Neural progenitor cell (in vitro differentiated cells): ENCODE measurements around the gene TSPAN12. TPM values are rescaled to one million over a fixed set of nuclear protein-coding genes. Genes with fewer than 3 reads are reported as not detected.
A peak's percentile ranks its signal among the peaks of the same experiment; 100 is the strongest.
"Not testable (repeated sequence)": the region's sequence is repeated elsewhere in the genome, so short reads cannot be mapped to it uniquely, and the experiment has no call there.

Experiments
- DNase-seq: peaks from one replicate; pipeline ENCODE4 v3.0.0-alpha.2; 2016; ENCODE audit warnings: low spot score
- H2AFZ ChIP-seq: fragments of 200-600 bp; sonication (generic); replicated peaks from 2 replicates; pipeline ENCODE4 v1.6.1; 2016; ENCODE audit warnings: antibody characterized with exemption
- H3F3A ChIP-seq: fragments of 200-600 bp; sonication (generic); 2 replicates; pipeline ENCODE4 v1.6.1; 2016; ENCODE audit warnings: antibody characterized with exemption, low read depth
- H3K27ac ChIP-seq: fragments of 200-600 bp; sonication (generic); 2 replicates; pipeline ENCODE4 v1.5.1; 2016; ENCODE audit warnings: mild to moderate bottlenecking
- H3K27me3 ChIP-seq: fragments of 200-600 bp; sonication (generic); 2 replicates; pipeline ENCODE4 v1.6.1; 2016; ENCODE audit warnings: mild to moderate bottlenecking, moderate library complexity
- H3K36me3 ChIP-seq: fragments of 200-600 bp; sonication (generic); 2 replicates; pipeline ENCODE4 v1.5.1; 2016
- H3K4me1 ChIP-seq: fragments of 200-600 bp; sonication (generic); 2 replicates; pipeline ENCODE4 v1.6.1; 2016; ENCODE audit warnings: mixed run types
- H3K4me2 ChIP-seq: fragments of 200-600 bp; sonication (generic); 2 replicates; pipeline ENCODE4 v1.6.1; 2016
- H3K4me3 ChIP-seq: fragments of 200-600 bp; sonication (generic); 2 replicates; pipeline ENCODE4 v1.5.1; 2016
- H3K79me2 ChIP-seq: fragments of 200-600 bp; sonication (generic); 2 replicates; pipeline ENCODE4 v1.6.1; 2016; ENCODE audit warnings: low read depth
- H3K9ac ChIP-seq: fragments of 200-600 bp; sonication (generic); 2 replicates; pipeline ENCODE4 v1.6.1; 2016
- H3K9me3 ChIP-seq: fragments of 200-600 bp; sonication (generic); 2 replicates; pipeline ENCODE4 v1.5.1; 2016; ENCODE audit warnings: low read depth
- H4K20me1 ChIP-seq: fragments of 200-600 bp; sonication (generic); 2 replicates; pipeline ENCODE4 v1.6.1; 2016; ENCODE audit warnings: low read depth
- H3K27ac Mint-ChIP-seq: 3 replicates; pipeline ENCODE4 v1.8.0; 2021; ENCODE audit warnings: mixed read lengths
- H3K27me3 Mint-ChIP-seq: 2 replicates; pipeline ENCODE4 v1.8.0; 2022; ENCODE audit warnings: low read depth, mild to moderate bottlenecking, inconsistent platforms, moderate library complexity, mixed read lengths; ENCODE audit not compliant: insufficient read depth
- H3K36me3 Mint-ChIP-seq: 3 replicates; pipeline ENCODE4 v1.8.0; 2021; ENCODE audit warnings: mixed read lengths
- H3K4me1 Mint-ChIP-seq: 3 replicates; pipeline ENCODE4 v1.8.0; 2021; ENCODE audit warnings: mixed read lengths
- H3K4me3 Mint-ChIP-seq: 3 replicates; pipeline ENCODE4 v1.8.0; 2021; ENCODE audit warnings: mild to moderate bottlenecking, moderate library complexity, mixed read lengths
- H3K9me3 Mint-ChIP-seq: 3 replicates; pipeline ENCODE4 v1.8.0; 2020; ENCODE audit warnings: mixed read lengths
- CTCF ChIP-seq: fragments of 200-600 bp; sonication (generic); IDR thresholded peaks from 2 replicates; pipeline ENCODE4 v1.5.1; 2017; ENCODE audit warnings: antibody characterized with exemption, mild to moderate bottlenecking
- EZH2 ChIP-seq: fragments of 200-600 bp; sonication (generic); IDR thresholded peaks from 2 replicates; pipeline ENCODE4 v1.6.1; 2017; ENCODE audit warnings: antibody characterized with exemption, mild to moderate bottlenecking, moderate library complexity
- EZH2phosphoT487 ChIP-seq: fragments of 200-600 bp; sonication (generic); IDR thresholded peaks from 2 replicates; pipeline ENCODE4 v1.6.1; 2017; ENCODE audit warnings: antibody characterized with exemption
- total RNA-seq: library from RNA; depleted of rRNA; stranded (reverse); fragments of >200 nt; gene quantifications from 2 replicates; pipeline ENCODE4 v1.2.3, GENCODE V29; 2015; ENCODE audit warnings: low replicate concordance

Gene TSPAN12, protein sequence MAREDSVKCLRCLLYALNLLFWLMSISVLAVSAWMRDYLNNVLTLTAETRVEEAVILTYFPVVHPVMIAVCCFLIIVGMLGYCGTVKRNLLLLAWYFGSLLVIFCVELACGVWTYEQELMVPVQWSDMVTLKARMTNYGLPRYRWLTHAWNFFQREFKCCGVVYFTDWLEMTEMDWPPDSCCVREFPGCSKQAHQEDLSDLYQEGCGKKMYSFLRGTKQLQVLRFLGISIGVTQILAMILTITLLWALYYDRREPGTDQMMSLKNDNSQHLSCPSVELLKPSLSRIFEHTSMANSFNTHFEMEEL
- total RNA-seq = 17.3 and 26.7 TPM in 2 replicates

DNA sequence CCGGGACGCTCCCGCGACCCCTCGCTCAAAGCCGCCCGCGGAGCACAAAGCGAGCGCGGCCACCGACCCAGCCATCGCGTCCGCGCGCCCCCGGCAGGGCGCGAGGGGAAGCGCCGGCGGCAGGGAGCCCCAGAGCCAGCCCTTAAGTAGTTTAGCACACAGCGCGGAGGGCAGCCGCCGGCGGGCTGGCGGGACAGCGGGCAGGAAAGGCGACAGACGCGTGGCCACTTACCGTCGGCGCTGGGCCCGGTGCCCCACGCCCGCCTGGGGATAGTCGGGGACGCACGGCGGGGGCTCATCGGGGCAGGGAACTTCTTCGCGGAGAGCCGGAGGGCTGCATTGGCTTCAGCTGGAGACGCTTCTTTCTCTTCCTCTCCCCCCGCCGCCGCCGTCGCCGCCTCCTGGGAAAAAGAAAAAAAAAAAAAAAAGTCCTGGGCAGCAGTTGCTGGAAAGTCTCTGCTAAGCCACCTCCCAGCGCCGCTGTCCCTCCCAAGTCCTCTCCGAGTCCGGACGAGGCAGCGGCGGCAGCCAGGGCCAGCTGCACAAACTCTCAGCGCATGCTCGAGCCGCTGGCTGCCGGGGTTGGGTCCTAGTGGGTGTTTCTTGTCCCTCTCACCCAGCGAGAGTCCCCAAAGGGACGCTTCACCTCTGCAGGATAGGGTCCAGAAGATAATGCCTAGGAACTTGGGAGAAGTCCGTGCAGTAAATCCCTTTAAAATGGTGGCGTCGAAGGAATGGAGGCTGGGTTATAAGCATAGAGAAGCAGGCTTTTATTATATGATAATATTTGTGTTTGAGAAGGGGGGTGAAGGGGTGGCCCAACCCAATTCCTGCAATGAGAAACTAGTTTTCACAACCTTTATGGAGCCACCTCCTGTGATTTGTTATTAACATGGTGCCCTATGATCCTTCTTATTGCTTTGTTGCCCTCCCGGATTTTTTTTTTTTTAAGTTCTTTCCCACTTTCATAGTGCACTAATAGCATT is at the start of gene TSPAN12:
Gene TSPAN12, minus strand, starts transcription at position 557 of the 986 bp plus-strand sequence. CDS start 1,381 bp downstream, outside the sequence.
- peak within 1 kb of the TSS; percentile 97 for H2AFZ ChIP-seq
- Mint-ChIP-seq H3K27me3 (peaks cover 7% of the 10 kb centered on the region), H3K4me3 (peak within 1 kb of the TSS; percentile 95), H3K36me3 (peaks cover 4% of the 10 kb centered on the region), H3K4me1 (peaks cover 21% of the 10 kb centered on the region), H3K27ac (peak within 1 kb of the TSS; percentile 96), H3K9me3 (no peaks in the 10 kb centered on the region)
- no peaks in the 10 kb centered on the region for H3K79me2 ChIP-seq
- H3K4me2 ChIP-seq = peak within 1 kb of the TSS; percentile 83
- peak within 1 kb of the TSS; percentile 86 for H3K4me3 ChIP-seq
- H3F3A ChIP-seq = peaks cover 25% of the 10 kb centered on the region
- no peaks in the 10 kb centered on the region for H4K20me1 ChIP-seq
- peak within 1 kb of the TSS; percentile 97 for H3K27ac ChIP-seq
- H3K9ac ChIP-seq = peak within 1 kb of the TSS; percentile 63
- peaks cover 9% of the 10 kb centered on the region for H3K4me1 ChIP-seq
- H3K27me3 ChIP-seq = peaks cover 6% of the 10 kb centered on the region
- TF ChIP-seq CTCF = peak; percentile 64
- TF ChIP-seq EZH2phosphoT487 = no peak
- no peaks in the 10 kb centered on the region for H3K9me3 ChIP-seq
- H3K36me3 ChIP-seq = no peaks in the 10 kb centered on the region
- DNase-seq = peak; percentile 95

DNA sequence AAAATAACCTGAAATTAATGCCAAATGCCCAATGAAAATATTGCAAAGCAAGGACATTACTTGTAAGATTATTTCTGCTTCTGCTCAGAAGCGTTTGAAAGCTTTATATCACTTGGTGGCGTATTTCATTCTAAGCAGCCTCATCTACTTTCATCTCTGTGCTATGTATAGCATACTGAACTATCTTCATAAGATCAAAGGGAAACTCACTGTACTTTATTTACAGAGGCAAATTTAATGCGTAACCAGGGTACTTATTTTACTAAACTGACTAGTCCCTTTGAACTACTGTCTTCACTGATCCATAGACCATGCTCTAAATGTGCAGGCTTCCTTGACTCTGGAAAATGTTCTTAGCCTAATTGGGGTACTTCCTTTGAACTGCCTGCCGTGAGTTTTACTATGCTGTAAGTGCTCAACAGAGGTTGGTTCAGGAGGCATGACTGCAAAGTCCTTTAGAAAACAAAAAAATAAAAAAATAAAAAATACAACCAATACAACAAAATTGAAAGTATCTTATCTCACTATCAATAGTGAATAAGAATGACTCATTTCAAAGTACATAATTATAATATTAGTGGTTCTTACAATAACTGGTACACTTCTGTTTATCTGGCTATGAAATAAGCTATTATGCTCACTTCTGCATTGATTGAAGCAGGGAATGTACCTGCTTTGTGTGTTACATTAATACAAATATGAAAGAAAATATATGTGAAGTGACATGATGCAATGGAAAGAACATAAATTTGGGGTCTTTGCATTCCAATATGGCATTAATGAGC is 41.0 kb upstream of the TSPAN12 start:
- H3K9me3 ChIP-seq = peaks cover 2% of the 10 kb centered on the region
- no peaks in the 10 kb centered on the region for H3K36me3 ChIP-seq
- H3K79me2 ChIP-seq = no peaks in the 10 kb centered on the region
- no peak overlapping the region for H3K27ac ChIP-seq
- no peaks in the 10 kb centered on the region for H3K4me1 ChIP-seq
- no peak overlapping the region for H3K4me3 ChIP-seq
- H3K27ac Mint-ChIP-seq = no peak overlapping the region
- no peak overlapping the region for H2AFZ ChIP-seq
- H3K4me1 Mint-ChIP-seq = no peaks in the 10 kb centered on the region
- peaks cover 3% of the 10 kb centered on the region for H3K36me3 Mint-ChIP-seq
- no peaks in the 10 kb centered on the region for H3K27me3 ChIP-seq
- TF ChIP-seq EZH2phosphoT487 (no peak), CTCF (no peak), EZH2 (no peak)
- H3K4me3 Mint-ChIP-seq = no peak overlapping the region
- no peaks in the 10 kb centered on the region for H3F3A ChIP-seq
- H3K27me3 Mint-ChIP-seq = peaks cover 2% of the 10 kb centered on the region
- no peaks in the 10 kb centered on the region for H4K20me1 ChIP-seq
- no peak overlapping the region for H3K4me2 ChIP-seq
- peaks cover 18% of the 10 kb centered on the region for H3K9me3 Mint-ChIP-seq
- no peak for DNase-seq
- H3K9ac ChIP-seq = no peak overlapping the region

GRCh38 chr7:120895253-120895652 is 37.3 kb upstream of the TSPAN12 start:
- not testable (repeated sequence) for H3K4me1 ChIP-seq, H3K9me3 ChIP-seq, H3K4me2 ChIP-seq, H3K36me3 Mint-ChIP-seq, H3K4me3 ChIP-seq, H3K4me3 Mint-ChIP-seq, DNase-seq, H3K27ac ChIP-seq, H4K20me1 ChIP-seq, H3K36me3 ChIP-seq, H3K79me2 ChIP-seq, H3F3A ChIP-seq, H3K27me3 ChIP-seq, H3K27ac Mint-ChIP-seq, H3K4me1 Mint-ChIP-seq, H3K27me3 Mint-ChIP-seq, H3K9ac ChIP-seq, H2AFZ ChIP-seq
- H3K9me3 Mint-ChIP-seq = peaks cover 18% of the 10 kb centered on the region

DNA sequence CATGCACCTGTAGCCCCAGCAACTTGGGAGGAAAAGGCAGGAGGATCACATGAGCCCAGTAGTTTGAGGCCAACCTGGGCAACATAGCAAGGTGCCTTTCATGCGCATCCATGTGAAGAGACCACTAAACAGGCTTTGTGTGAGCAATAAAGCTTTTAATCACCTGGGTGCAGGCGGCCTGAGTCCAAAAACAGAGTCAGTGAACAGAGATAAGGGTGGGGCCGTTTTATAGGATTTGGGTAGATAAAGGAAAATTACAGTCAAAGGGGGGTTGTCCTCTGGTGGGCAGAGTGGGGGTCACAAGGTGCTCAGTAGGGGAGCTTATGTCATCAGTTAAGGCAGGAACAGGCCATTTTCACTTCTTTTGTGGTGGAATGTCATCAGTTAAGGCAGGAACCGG is 27.7 kb upstream of the TSPAN12 start:
- H3K79me2 ChIP-seq, H3K36me3 ChIP-seq, H3K4me3 ChIP-seq, H3K9ac ChIP-seq, H3K27me3 ChIP-seq, H3K4me1 Mint-ChIP-seq, H3K4me2 ChIP-seq, H4K20me1 ChIP-seq, H3K9me3 Mint-ChIP-seq, H3F3A ChIP-seq, H3K27ac ChIP-seq, H3K9me3 ChIP-seq, H3K4me3 Mint-ChIP-seq, DNase-seq, H3K27me3 Mint-ChIP-seq, H2AFZ ChIP-seq, H3K36me3 Mint-ChIP-seq, H3K4me1 ChIP-seq, H3K27ac Mint-ChIP-seq: not testable (repeated sequence)
